Keratinocyte (primary cell): ENCODE measurements around the gene IFT43.

Experiments
- CTCF ChIP-seq, 3 experiments: IDR thresholded peaks in 1 of 3; conservative IDR thresholded peaks in 1 of 3; optimal IDR thresholded peaks in 1 of 3; 2 replicates in 2 of 3; 3 replicates in 1 of 3; pipeline versions ENCODE3 to v1.5.1; 2011; ENCODE audit warnings: low read length in 3 of 3, mild to moderate bottlenecking in 3 of 3, moderate library complexity in 2 of 3, control low read depth in 1 of 3, inconsistent platforms in 1 of 3; ENCODE audit not compliant: insufficient read depth in 2 of 3; ENCODE audit errors: extremely low read depth in 1 of 3
- EZH2 ChIP-seq: IDR thresholded peaks from one replicate; pipeline ENCODE4 v1.6.1; 2012; ENCODE audit warnings: inconsistent platforms, mild to moderate bottlenecking, low read length, moderate library complexity

GRCh38 chr14:75993567-75994041 is 8.0 kb downstream of the IFT43 start:
- no peak for TF ChIP-seq CTCF (optimal IDR thresholded peaks at IDR 0.05 in 1 of 3, IDR thresholded peaks at IDR 0.05 in 1 of 3, conservative IDR thresholded peaks at IDR 0.05 in 1 of 3; ENCODE audit: extremely low read depth in 1 of 3, insufficient read depth in 2 of 3, low read length in 3 of 3)
- TF ChIP-seq EZH2, result no peak
